Glutamatergic neuron (in vitro differentiated cells): Measurements from ENCODE around the gene PPP3R1. TPM values are rescaled to one million over a fixed set of nuclear protein-coding genes. Genes with fewer than 3 reads are reported as not detected.
A peak's percentile ranks its signal among the peaks of the same experiment; 100 is the strongest.

ENCODE experiments used
- DNase-seq: peaks from one replicate; pipeline ENCODE4 v3.0.0; 2022
- H3K27ac Mint-ChIP-seq: one replicate; pipeline ENCODE4 v1.8.0; 2020; ENCODE audit warnings: mild to moderate bottlenecking, mixed read lengths, inconsistent platforms; ENCODE audit not compliant: unreplicated experiment
- H3K27me3 Mint-ChIP-seq: one replicate; pipeline ENCODE4 v1.8.0; 2020; ENCODE audit warnings: mild to moderate bottlenecking, moderate library complexity, mixed read lengths, inconsistent platforms; ENCODE audit not compliant: unreplicated experiment
- H3K36me3 Mint-ChIP-seq: one replicate; pipeline ENCODE4 v1.8.0; 2020; ENCODE audit warnings: mild to moderate bottlenecking, mixed read lengths, inconsistent platforms; ENCODE audit not compliant: unreplicated experiment
- H3K4me1 Mint-ChIP-seq: one replicate; pipeline ENCODE4 v1.8.0; 2020; ENCODE audit warnings: mild to moderate bottlenecking, low read depth, mixed read lengths, inconsistent platforms; ENCODE audit not compliant: unreplicated experiment
- H3K4me3 Mint-ChIP-seq: one replicate; pipeline ENCODE4 v1.8.0; 2020; ENCODE audit warnings: mild to moderate bottlenecking, mixed read lengths, inconsistent platforms; ENCODE audit not compliant: unreplicated experiment
- H3K9me3 Mint-ChIP-seq: one replicate; pipeline ENCODE4 v1.8.0; 2020; ENCODE audit warnings: mild to moderate bottlenecking, moderate library complexity, mixed read lengths, inconsistent platforms; ENCODE audit not compliant: unreplicated experiment
- total RNA-seq: library from RNA; stranded (reverse); fragmentation: NEBNext Ultra II Directional; extraction: Animal tissue kit (Norgen Biotek cat#: 25700); gene quantifications from one replicate; pipeline ENCODE4 v1.2.1, GENCODE V29; 2021; ENCODE audit not compliant: unreplicated experiment
- TF ChIP-seq, protein P1 (sequence below): fragments of 200-600 bp; sonication (generic); IDR thresholded peaks from one replicate; pipeline ENCODE4 v1.5.0; 2021; ENCODE audit not compliant: partially characterized antibody, unreplicated experiment

Gene PPP3R1
- total RNA-seq, 1 donor from 2014 or later: 53.4 TPM

- H3K36me3 Mint-ChIP-seq: no peaks in the 10 kb centered on the region
- TF ChIP-seq, protein P1, sequence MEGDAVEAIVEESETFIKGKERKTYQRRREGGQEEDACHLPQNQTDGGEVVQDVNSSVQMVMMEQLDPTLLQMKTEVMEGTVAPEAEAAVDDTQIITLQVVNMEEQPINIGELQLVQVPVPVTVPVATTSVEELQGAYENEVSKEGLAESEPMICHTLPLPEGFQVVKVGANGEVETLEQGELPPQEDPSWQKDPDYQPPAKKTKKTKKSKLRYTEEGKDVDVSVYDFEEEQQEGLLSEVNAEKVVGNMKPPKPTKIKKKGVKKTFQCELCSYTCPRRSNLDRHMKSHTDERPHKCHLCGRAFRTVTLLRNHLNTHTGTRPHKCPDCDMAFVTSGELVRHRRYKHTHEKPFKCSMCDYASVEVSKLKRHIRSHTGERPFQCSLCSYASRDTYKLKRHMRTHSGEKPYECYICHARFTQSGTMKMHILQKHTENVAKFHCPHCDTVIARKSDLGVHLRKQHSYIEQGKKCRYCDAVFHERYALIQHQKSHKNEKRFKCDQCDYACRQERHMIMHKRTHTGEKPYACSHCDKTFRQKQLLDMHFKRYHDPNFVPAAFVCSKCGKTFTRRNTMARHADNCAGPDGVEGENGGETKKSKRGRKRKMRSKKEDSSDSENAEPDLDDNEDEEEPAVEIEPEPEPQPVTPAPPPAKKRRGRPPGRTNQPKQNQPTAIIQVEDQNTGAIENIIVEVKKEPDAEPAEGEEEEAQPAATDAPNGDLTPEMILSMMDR: no peak
- H3K27me3 Mint-ChIP-seq: no peaks in the 10 kb centered on the region
- no peak overlapping the region for H3K27ac Mint-ChIP-seq
- H3K4me1 Mint-ChIP-seq: peaks cover 24% of the 10 kb centered on the region
- H3K4me3 Mint-ChIP-seq: no peak overlapping the region
- DNase-seq: no peak
- no peaks in the 10 kb centered on the region for H3K9me3 Mint-ChIP-seq
These were observed 10.6 kb downstream of the PPP3R1 start for GRCh38 chr2:68241732-68242131.

DNA sequence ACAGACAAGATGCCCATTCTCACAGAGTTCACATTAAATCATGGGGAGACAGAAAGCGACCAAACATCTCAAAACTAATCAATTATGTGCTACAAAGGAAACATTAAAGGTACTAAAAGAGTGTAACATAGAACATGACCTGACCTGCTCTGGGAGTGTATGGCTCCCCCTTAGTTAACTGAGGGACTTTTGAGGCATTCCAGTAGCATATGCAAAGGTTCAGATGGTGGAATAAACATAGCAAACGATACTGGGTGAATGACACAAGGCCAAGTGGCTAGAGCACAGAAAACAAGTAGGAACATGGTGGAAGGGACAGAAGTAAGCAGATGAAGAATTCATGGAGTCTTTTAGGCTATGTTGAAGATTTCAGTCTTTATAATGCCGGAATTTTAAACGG is 11.9 kb downstream of the PPP3R1 start:
- TF ChIP-seq, protein P1: no peak
- Mint-ChIP-seq H3K27ac (peak overlapping the region; percentile 6), H3K36me3 (no peaks in the 10 kb centered on the region), H3K4me1 (peaks cover 27% of the 10 kb centered on the region), H3K9me3 (no peaks in the 10 kb centered on the region), H3K27me3 (no peaks in the 10 kb centered on the region), H3K4me3 (peak overlapping the region; percentile 41)
- DNase-seq: no peak

- Mint-ChIP-seq H3K4me3 (no peak overlapping the region), H3K27ac (no peak overlapping the region), H3K27me3 (no peaks in the 10 kb centered on the region), H3K4me1 (peaks cover 27% of the 10 kb centered on the region), H3K9me3 (no peaks in the 10 kb centered on the region), H3K36me3 (no peaks in the 10 kb centered on the region)
- TF ChIP-seq, protein P1: no peak
- no peak for DNase-seq
These were observed 13.1 kb downstream of the PPP3R1 start for GRCh38 chr2:68238955-68239822.

GRCh38 chr2:68237976-68238580 is 14.3 kb downstream of the PPP3R1 start:
- no peak overlapping the region for H3K27ac Mint-ChIP-seq

More at GRCh38 chr2:68237976-68238580, 14.3 kb downstream of the PPP3R1 start:
- TF ChIP-seq, protein P1: no peak
- H3K4me1 Mint-ChIP-seq: peaks cover 27% of the 10 kb centered on the region
- DNase-seq: no peak
- no peaks in the 10 kb centered on the region for H3K9me3 Mint-ChIP-seq
- no peaks in the 10 kb centered on the region for H3K27me3 Mint-ChIP-seq
- no peak overlapping the region for H3K4me3 Mint-ChIP-seq
- H3K36me3 Mint-ChIP-seq: no peaks in the 10 kb centered on the region
